OCI-LY1 (cell line): ENCODE results near the gene PLA2G15.
A peak's percentile ranks its signal among the peaks of the same experiment; 100 is the strongest.

Experiments
- H2AFZ ChIP-seq: fragments of 200-600 bp; sonication (generic), shearing (Covaris generic); 2 replicates; pipeline ENCODE4 v1.6.0; 2014; ENCODE audit warnings: antibody characterized with exemption, mild to moderate bottlenecking, low read length
- H3F3A ChIP-seq: fragments of 200-600 bp; sonication (generic), shearing (Covaris generic); 2 replicates; pipeline ENCODE4 v1.6.0; 2014; ENCODE audit warnings: mild to moderate bottlenecking, antibody characterized with exemption, low read length, moderate library complexity; ENCODE audit not compliant: insufficient read depth
- H3K27ac ChIP-seq: fragments of 200-600 bp; sonication (generic); 2 replicates; pipeline ENCODE4 v1.5.1; 2014; ENCODE audit warnings: low read length, mixed run types, mild to moderate bottlenecking, low read depth; ENCODE audit not compliant: poor library complexity, severe bottlenecking
- H3K27me3 ChIP-seq: fragments of 200-600 bp; sonication (generic); 2 replicates; pipeline ENCODE4 v1.6.0; 2014; ENCODE audit warnings: antibody characterized with exemption, mild to moderate bottlenecking, low read length, moderate library complexity; ENCODE audit not compliant: insufficient read depth
- H3K36me3 ChIP-seq: fragments of 200-600 bp; sonication (generic); 2 replicates; pipeline ENCODE4 v1.6.1; 2014; ENCODE audit warnings: mild to moderate bottlenecking, antibody characterized with exemption, low read length, moderate library complexity, mixed read lengths; ENCODE audit not compliant: insufficient read depth
- H3K4me1 ChIP-seq: fragments of 200-600 bp; sonication (generic); 2 replicates; pipeline ENCODE4 v1.5.1; 2014; ENCODE audit warnings: mild to moderate bottlenecking, low read length, moderate library complexity; ENCODE audit not compliant: insufficient read depth, severe bottlenecking
- H3K4me2 ChIP-seq: fragments of 200-600 bp; sonication (generic), shearing (Covaris generic); 2 replicates; pipeline ENCODE4 v1.6.1; 2014; ENCODE audit warnings: low read length
- H3K4me3 ChIP-seq: fragments of 200-600 bp; sonication (generic); 2 replicates; pipeline ENCODE4 v1.5.1; 2014; ENCODE audit warnings: low read length, low read depth, mild to moderate bottlenecking, mixed read lengths; ENCODE audit not compliant: poor library complexity, severe bottlenecking
- H3K79me2 ChIP-seq: fragments of 200-600 bp; shearing (Covaris generic); 2 replicates; pipeline ENCODE4 v1.6.1; 2016; ENCODE audit warnings: mixed run types, low read length, mixed read lengths; ENCODE audit not compliant: insufficient read depth
- H3K9ac ChIP-seq: fragments of 200-600 bp; sonication (generic), shearing (Covaris generic); 2 replicates; pipeline ENCODE4 v1.6.1; 2014; ENCODE audit warnings: mild to moderate bottlenecking, low read length, mixed read lengths
- H3K9me2 ChIP-seq: fragments of 200-600 bp; sonication (generic), shearing (Covaris generic); 2 replicates; pipeline ENCODE4 v1.6.1; 2014; ENCODE audit warnings: low read depth, mild to moderate bottlenecking, low read length, mixed read lengths
- H3K9me3 ChIP-seq: fragments of 200-600 bp; shearing (Covaris generic); 2 replicates; pipeline ENCODE4 v1.6.1; 2014; ENCODE audit warnings: low read length, mixed read lengths
- H4K20me1 ChIP-seq: fragments of 200-600 bp; sonication (generic), shearing (Covaris generic); 2 replicates; pipeline ENCODE4 v1.6.0; 2016; ENCODE audit warnings: mild to moderate bottlenecking, low read length; ENCODE audit not compliant: insufficient read depth
- EZH2 ChIP-seq: fragments of 200-600 bp; sonication (generic), shearing (Covaris generic); IDR thresholded peaks from 2 replicates; pipeline ENCODE4 v1.8.0; 2017; ENCODE audit warnings: borderline replicate concordance, mixed run types, mild to moderate bottlenecking, antibody characterized with exemption, low read length, moderate library complexity, mixed read lengths
- TF ChIP-seq, protein P1 (sequence below): fragments of 200-600 bp; sonication (generic), shearing (Covaris generic); IDR thresholded peaks from 2 replicates; pipeline ENCODE4 v1.5.1; 2017; ENCODE audit warnings: mild to moderate bottlenecking, antibody characterized with exemption, low read length, moderate library complexity, mixed read lengths

PLA2G15 gene

DNA sequence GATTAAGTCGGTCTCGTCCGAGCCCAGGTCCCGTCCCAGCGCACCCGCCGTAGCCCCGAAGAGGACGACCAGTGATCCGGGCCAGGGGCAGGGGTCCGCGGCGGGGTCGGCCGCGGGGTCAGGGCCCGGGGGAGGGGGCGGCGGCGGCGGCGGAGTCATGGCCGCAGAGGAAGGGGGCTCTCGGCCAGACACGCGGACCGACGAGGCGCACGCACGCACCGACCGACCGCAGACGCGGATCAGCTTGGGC lies 9.4 kb upstream of the PLA2G15 start, which contains the start of gene ESRP2:
TSS of gene ESRP2 (minus strand) at position 241 of the 250 bp plus-strand sequence. CDS start at position 159, 82 bp downstream.
- Histone ChIP-seq H3F3A (no peaks in the 10 kb centered on the region), H3K4me2 (peak within 1 kb of the TSS; percentile 92), H3K27ac (peak within 1 kb of the TSS; percentile 71), H3K4me3 (peak within 1 kb of the TSS; percentile 78), H3K36me3 (peaks cover 10% of the 10 kb centered on the region; the same call in 1 of the 2 replicates), H2AFZ (no peak within 1 kb of the TSS), H4K20me1 (no peaks in the 10 kb centered on the region), H3K9ac (peak within 1 kb of the TSS; percentile 81), H3K9me2 (no peaks in the 10 kb centered on the region), H3K9me3 (no peaks in the 10 kb centered on the region), H3K79me2 (no peaks in the 10 kb centered on the region), H3K27me3 (no peaks in the 10 kb centered on the region), H3K4me1 (peaks cover 36% of the 10 kb centered on the region)
- TF ChIP-seq, protein P1, sequence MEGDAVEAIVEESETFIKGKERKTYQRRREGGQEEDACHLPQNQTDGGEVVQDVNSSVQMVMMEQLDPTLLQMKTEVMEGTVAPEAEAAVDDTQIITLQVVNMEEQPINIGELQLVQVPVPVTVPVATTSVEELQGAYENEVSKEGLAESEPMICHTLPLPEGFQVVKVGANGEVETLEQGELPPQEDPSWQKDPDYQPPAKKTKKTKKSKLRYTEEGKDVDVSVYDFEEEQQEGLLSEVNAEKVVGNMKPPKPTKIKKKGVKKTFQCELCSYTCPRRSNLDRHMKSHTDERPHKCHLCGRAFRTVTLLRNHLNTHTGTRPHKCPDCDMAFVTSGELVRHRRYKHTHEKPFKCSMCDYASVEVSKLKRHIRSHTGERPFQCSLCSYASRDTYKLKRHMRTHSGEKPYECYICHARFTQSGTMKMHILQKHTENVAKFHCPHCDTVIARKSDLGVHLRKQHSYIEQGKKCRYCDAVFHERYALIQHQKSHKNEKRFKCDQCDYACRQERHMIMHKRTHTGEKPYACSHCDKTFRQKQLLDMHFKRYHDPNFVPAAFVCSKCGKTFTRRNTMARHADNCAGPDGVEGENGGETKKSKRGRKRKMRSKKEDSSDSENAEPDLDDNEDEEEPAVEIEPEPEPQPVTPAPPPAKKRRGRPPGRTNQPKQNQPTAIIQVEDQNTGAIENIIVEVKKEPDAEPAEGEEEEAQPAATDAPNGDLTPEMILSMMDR: no peak
- TF ChIP-seq EZH2: no peak

GRCh38 chr16:68236137-68236825 lies 8.9 kb upstream of the PLA2G15 start:
- TF ChIP-seq EZH2: no peak
- TF ChIP-seq, protein P1: no peak
- Histone ChIP-seq H3K4me3 (peak overlapping the region; percentile 78), H3K27ac (peak overlapping the region; percentile 71), H3K4me1 (peaks cover 36% of the 10 kb centered on the region), H3K79me2 (no peaks in the 10 kb centered on the region), H3F3A (no peaks in the 10 kb centered on the region), H3K9me3 (no peaks in the 10 kb centered on the region), H2AFZ (no peak overlapping the region), H3K36me3 (peaks cover 5% of the 10 kb centered on the region; the same call in 1 of the 2 replicates), H3K4me2 (peak overlapping the region; percentile 92), H3K9me2 (no peaks in the 10 kb centered on the region), H3K27me3 (no peaks in the 10 kb centered on the region), H3K9ac (peak overlapping the region; percentile 81), H4K20me1 (no peaks in the 10 kb centered on the region)

DNA sequence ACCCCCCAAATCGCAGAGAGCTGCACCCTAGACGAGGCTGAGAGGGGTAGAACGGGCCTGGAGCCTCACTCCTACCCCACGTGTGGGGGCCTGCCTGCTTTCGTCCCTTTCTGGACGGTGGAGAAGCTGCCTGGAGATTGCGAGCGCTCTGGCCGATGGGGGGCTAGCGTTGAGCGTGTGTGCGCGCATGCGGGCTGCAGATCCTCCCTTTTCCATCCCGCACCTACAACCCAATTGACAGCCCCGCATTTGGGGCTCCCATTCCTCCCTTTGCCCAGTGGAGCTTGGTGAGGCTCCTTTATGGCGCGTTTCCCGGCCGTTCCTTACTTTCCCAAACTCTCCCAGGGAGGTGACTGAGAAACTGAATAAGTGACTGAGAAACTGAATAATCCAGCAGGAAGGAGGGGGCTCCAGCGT lies 8.3 kb upstream of the PLA2G15 start:
- TF ChIP-seq EZH2: no peak
- TF ChIP-seq, protein P1: no peak
- Histone ChIP-seq H3K36me3 (peaks cover 2% of the 10 kb centered on the region; the same call in 1 of the 2 replicates), H3K27ac (peak overlapping the region; percentile 71), H3K4me3 (peak overlapping the region; percentile 78), H3K9me2 (no peaks in the 10 kb centered on the region), H3K79me2 (no peaks in the 10 kb centered on the region), H2AFZ (no peak overlapping the region), H3K4me1 (peaks cover 36% of the 10 kb centered on the region), H4K20me1 (no peaks in the 10 kb centered on the region), H3F3A (no peaks in the 10 kb centered on the region), H3K27me3 (no peaks in the 10 kb centered on the region), H3K9ac (peak overlapping the region; percentile 81), H3K9me3 (no peaks in the 10 kb centered on the region), H3K4me2 (peak overlapping the region; percentile 92)
